Breast epithelium (tissue), 3 donors: ENCODE results near the gene CYP46A1.

Source experiments
- CTCF ChIP-seq, 3 donors: fragments of 450-650 bp; IDR thresholded peaks; one replicate each; pipeline ENCODE4 v1.5.1; 2016 to 2017; ENCODE audit warnings: antibody characterized with exemption in 3 of 3, mild to moderate bottlenecking in 3 of 3, moderate library complexity in 3 of 3
- POLR2A ChIP-seq: fragments of 450-650 bp; IDR thresholded peaks from one replicate; pipeline ENCODE4 v1.6.1; 2016; ENCODE audit warnings: antibody characterized with exemption, mild to moderate bottlenecking, moderate library complexity
- POLR2AphosphoS5 ChIP-seq, 3 donors: sonication (generic); formaldehyde crosslinking; IDR thresholded peaks; one replicate each; pipeline ENCODE4 v1.6.1; 2017; ENCODE audit warnings: antibody characterized with exemption in 3 of 3

DNA sequence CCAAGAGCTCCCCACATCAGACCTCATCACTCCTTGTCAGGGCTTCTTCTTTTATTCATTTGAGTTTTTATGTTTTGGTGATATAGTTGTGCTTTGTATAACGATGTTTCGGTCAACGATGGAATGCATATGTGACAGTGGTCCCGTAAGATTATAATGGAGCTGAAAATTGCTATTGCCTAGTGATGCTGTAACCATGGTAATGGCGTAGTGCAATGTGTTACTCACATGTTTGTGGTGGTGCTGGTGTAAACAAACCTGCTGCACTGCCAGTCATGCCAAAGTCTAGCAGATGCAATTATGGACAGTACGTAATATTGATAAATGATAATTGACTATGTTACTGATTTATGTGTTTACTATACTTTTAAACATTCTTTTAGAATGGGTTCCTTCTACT is 16.3 kb downstream of the CYP46A1 start:
- no peak for TF ChIP-seq CTCF (IDR thresholded peaks at IDR 0.05)
- TF ChIP-seq POLR2A, result no peak
- no peak for TF ChIP-seq POLR2AphosphoS5 (IDR thresholded peaks at IDR 0.05)
